Lower leg skin (tissue), 4 donors: ENCODE measurements around the gene TANC1. TPM values are rescaled to one million over a fixed set of nuclear protein-coding genes. Genes with fewer than 3 reads are reported as not detected.

Experiments
- DNase-seq, 2 donors: peaks; one replicate each; pipeline ENCODE4 v3.0.0-alpha.2; 2019; ENCODE audit warnings: low spot score in 2 of 2
- H3K4me3 ChIP-seq: fragments of 200-600 bp; sonication (generic); 2 replicates; pipeline ENCODE4 v1.5.1; 2017; ENCODE audit warnings: mild to moderate bottlenecking, low read depth; ENCODE audit not compliant: poor library complexity, severe bottlenecking
- CTCF ChIP-seq, 3 donors: fragments of 450-650 bp; IDR thresholded peaks; one replicate each; pipeline ENCODE4 v1.5.1; 2016; ENCODE audit warnings: antibody characterized with exemption in 3 of 3, mild to moderate bottlenecking in 3 of 3, moderate library complexity in 2 of 3
- POLR2A ChIP-seq, 2 donors: fragments of 450-650 bp; IDR thresholded peaks; one replicate each; pipeline ENCODE4 v1.6.1; 2016 to 2017; ENCODE audit warnings: antibody characterized with exemption in 2 of 2, mild to moderate bottlenecking in 1 of 2, moderate library complexity in 1 of 2
- WGBS, 2 donors: methylation state at CpG; one replicate each; pipeline ENCODE4 v1.1.5; 2018; 5-methylcytosine and 5-hydroxymethylcytosine counted together
- intact Hi-C: fragments of 100-400 bp; cut with DNase I; formaldehyde crosslinking; loops from one replicate; pipeline ENCODE4 v1.15.0; 2023; ENCODE audit warnings: low total_unique reads
- total RNA-seq, 4 donors: library from RNA; depleted of rRNA; stranded (reverse); fragments of >200 nt; gene quantifications; one replicate each; pipeline ENCODE4 v1.1.0, GENCODE V29; 2016

The TANC1 gene
- total RNA-seq, 4 donors from 2014 or later, result 65.8 to 111 (median 93.6) TPM

GRCh38 chr2:159072795-159073194 lies 104.4 kb downstream of the TANC1 start:
- TF ChIP-seq CTCF (IDR thresholded peaks at IDR 0.05) (no peak), POLR2A (IDR thresholded peaks at IDR 0.05) (no peak)
- intact Hi-C loops, result no loop called here

DNA sequence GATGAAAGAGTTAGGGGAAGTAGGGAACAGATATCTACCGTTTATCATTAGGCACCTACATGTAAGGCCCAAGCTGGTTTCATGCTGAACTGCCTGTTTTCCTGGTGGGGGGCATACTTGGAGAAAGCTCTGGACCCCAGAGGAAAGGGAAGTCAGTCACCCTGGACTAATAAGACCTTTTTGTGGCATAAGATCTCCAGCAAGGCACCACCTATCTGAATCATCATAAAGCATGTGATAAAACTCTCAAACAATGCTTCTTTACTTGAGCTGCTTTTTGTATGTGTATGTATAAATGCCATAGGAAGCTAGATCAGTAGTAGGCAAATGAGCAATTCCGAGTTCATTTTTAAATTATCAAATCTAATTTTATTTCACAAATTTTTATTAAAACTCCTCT lies 104.8 kb downstream of the TANC1 start:
- intact Hi-C loops, result no loop called here
- WGBS, 2 donors, result 58 to 61% methylated on average over 2 of the region's 2 CpGs
- DNase-seq, result no peak
- H3K4me3 ChIP-seq, result no peak overlapping the region
- TF ChIP-seq POLR2A (IDR thresholded peaks at IDR 0.05), result no peak
- no peak for TF ChIP-seq CTCF (IDR thresholded peaks at IDR 0.05)

More at GRCh38 chr2:159072795-159073194, 104.4 kb downstream of the TANC1 start:
- WGBS, 2 donors, result 51 to 65% methylated on average over 2 of the region's 2 CpGs
- H3K4me3 ChIP-seq, result no peak overlapping the region
- no peak for DNase-seq

DNA sequence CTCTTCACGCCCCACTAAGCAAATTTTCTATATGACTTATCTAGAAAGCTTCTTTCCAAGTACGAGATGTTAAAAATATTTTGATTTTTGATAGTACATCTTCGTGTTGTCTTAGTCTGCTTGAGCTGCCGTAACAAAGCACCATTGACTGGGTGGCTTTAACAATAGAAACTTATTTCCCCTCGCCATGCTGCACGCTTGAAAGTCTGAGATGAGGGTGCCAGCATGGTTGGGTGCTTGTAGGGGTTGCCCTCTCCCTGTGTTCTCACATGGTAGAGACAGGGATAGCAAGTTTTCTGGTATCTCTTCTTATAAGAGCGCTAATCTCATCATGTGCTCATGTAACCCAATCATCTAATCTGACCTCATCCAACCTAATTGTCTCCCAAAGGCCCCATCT lies 106.2 kb downstream of the TANC1 start:
- WGBS, 2 donors, result 92 to 94% methylated on average over 7 of the region's 7 CpGs
- no peak for DNase-seq
- intact Hi-C loops, result no loop called here
- no peak for TF ChIP-seq POLR2A (IDR thresholded peaks at IDR 0.05)
- no peak for TF ChIP-seq CTCF (IDR thresholded peaks at IDR 0.05)
- H3K4me3 ChIP-seq, result no peak overlapping the region

- TF ChIP-seq CTCF (IDR thresholded peaks at IDR 0.05) (no peak), POLR2A (IDR thresholded peaks at IDR 0.05) (no peak)
- intact Hi-C loops, result no loop called here
- no peak for DNase-seq
- H3K4me3 ChIP-seq, result no peak overlapping the region
- 38 to 48% methylated on average over 1 of the region's 1 CpG for WGBS, 2 donors
These were observed 107.3 kb downstream of the TANC1 start for GRCh38 chr2:159075727-159076126.

GRCh38 chr2:159076241-159076640 lies 107.8 kb downstream of the TANC1 start:
- no peak for DNase-seq

More at GRCh38 chr2:159076241-159076640, 107.8 kb downstream of the TANC1 start:
- H3K4me3 ChIP-seq, result no peak overlapping the region
- TF ChIP-seq CTCF (IDR thresholded peaks at IDR 0.05) (no peak), POLR2A (IDR thresholded peaks at IDR 0.05) (no peak)
- intact Hi-C loops, result no loop called here
- whole genome bisulfite sequencing, 2 donors, result 47 to 53% methylated on average over 2 of the region's 2 CpGs
